Mesangial cell (primary cell): Measurements from ENCODE around the gene INSM2. TPM values are rescaled to one million over a fixed set of nuclear protein-coding genes. Genes with fewer than 3 reads are reported as not detected.

Experiments used
- total RNA-seq: library from RNA; depleted of rRNA; stranded (reverse); fragments of >200 nt; gene quantifications from 2 replicates; pipeline ENCODE4 v1.2.3, GENCODE V29; 2015

INSM2 gene
- total RNA-seq = not detected in 2 replicates

GRCh38 chr14:35533357-35534207, at the start of gene INSM2:
INSM2 (plus strand) TSS chr14:35534164; CDS start chr14:35534253, 89 bp downstream.

Other genes starting within 250 kb of the INSM2 start
- 122 and 187 TPM in 2 replicates for gene PSMA6, start 241.8 kb upstream of the INSM2 start, total RNA-seq
- gene NFKBIA, start 129.4 kb upstream of the INSM2 start, total RNA-seq = 76.2 and 99.9 TPM in 2 replicates